Raji (cell line): Measurements from ENCODE around the gene RNF141.

Experiments
- POLR2A ChIP-seq: IDR thresholded peaks from 2 replicates; pipeline ENCODE4 v1.6.1; 2011; ENCODE audit warnings: low read depth, low read length, control low read depth; ENCODE audit not compliant: insufficient read depth

Gene RNF141

DNA sequence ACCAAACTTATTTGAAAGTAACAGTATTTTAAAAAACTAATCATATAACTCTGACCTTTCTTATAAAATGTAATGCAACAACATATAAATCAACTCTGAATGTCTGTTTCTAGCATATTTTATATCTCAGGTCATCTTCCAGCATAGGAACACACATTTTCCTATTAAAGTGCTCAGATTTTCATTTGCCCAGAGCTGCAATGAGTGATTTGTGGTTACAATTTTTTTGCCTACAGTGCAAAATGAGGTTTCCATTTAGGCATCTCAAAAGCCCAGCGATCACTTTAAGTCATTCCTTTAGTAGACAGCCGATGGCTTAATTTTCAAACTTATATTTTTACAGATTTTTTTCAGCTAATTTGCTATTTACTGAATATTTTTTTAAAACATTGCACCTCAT, 26.5 kb upstream of the RNF141 start:
- no peak for TF ChIP-seq POLR2A

- no peak for TF ChIP-seq POLR2A
These were observed 25.4 kb upstream of the RNF141 start for GRCh38 chr11:10566257-10566957.

DNA sequence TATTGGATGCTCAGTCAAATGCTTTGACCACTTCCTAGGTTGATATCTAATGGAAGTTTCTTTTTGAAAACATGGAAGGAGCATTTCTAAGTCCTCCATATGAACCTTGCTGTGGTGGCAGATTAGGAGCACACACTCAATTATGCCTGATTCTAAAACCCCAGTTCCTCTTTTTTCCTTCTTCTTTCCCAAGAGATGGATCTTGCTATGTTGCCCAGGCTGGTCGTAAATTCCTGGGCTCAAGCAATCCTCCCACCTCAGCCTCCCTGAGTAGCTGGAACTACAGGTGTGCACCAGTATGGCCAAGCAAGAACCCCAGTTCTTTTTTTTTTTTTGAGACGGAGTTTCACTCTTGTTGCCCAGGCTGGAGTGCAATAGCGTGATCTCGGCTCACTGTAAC, 24.5 kb upstream of the RNF141 start:
- no peak for TF ChIP-seq POLR2A

GRCh38 chr11:10564696-10565318, 23.8 kb upstream of the RNF141 start:
- TF ChIP-seq POLR2A = no peak

- TF ChIP-seq POLR2A = no peak
These were observed 23.0 kb upstream of the RNF141 start for GRCh38 chr11:10564030-10564429.

DNA sequence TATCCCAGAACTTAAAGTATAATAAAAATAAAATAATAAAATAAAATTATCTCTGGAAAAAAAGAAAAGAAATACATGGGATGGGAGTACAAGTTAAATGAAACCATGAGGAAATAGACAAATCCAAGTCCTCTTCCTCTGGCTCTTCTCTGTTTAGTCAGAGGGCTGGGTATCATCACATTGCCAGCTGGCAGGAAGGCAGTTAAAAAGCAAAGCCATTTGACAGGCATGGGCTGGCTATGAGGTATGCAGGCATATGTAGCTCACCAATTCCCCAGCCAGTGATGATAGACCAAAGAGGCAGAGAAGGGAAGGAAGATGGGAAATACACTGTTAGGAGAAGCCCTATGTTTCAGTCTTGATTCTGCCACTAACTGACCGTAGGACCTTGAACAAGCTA, 21.0 kb upstream of the RNF141 start:
- TF ChIP-seq POLR2A = no peak

DNA sequence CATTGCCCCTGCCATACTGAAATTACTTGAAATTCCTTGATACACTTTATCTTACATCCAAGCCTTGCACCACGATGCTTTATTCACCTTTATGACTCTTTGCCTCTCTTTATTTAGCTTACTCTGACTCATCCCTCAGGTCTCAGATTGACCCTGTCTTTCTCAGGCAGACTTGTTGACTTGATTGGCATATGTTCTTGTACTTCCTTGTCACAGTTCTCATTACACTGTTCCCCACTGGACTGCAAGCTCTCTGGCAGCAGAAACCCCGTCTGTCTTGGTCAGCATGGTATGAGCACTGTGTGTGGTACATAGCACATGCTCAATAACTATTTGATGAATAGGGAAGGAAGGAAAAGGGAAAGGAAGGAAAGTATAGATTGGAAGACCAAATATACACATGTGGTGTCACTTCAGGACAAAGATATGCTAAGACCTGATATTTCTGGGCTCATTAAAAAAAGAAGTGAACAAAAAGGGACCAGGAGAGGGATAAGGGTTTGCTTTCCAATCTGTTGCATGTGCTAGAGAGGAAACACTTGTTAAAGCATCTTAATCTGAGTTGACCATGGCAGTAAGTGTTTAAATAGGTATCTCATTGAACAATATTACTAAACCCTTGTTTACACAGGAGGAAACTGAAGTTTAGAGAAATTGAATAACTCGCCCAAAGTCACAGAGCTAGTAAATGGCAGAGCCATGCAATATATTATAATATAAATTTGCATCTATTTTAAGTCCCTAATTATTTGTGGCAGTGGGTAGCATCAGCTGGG, 20.2 kb upstream of the RNF141 start:
- no peak for TF ChIP-seq POLR2A

DNA sequence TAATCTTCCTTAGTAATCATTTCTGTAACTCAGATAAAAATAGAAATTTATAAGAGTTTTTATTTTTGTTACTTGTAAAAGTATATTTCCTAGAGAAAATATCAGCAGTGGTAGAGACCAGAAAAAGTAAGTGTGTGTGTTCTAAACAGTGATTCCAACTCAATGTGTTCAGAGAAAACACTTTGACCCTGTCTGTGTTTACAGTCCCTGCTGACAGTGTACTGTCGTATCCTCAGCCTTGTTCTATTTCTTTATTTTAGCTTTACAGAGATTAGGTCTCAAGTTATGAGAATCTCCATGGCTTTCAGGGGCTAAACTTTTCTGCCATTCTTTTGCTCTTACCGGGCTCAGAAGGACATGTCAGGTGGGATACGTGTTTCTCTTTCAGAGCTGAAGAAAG, 17.3 kb upstream of the RNF141 start:
- no peak for TF ChIP-seq POLR2A

DNA sequence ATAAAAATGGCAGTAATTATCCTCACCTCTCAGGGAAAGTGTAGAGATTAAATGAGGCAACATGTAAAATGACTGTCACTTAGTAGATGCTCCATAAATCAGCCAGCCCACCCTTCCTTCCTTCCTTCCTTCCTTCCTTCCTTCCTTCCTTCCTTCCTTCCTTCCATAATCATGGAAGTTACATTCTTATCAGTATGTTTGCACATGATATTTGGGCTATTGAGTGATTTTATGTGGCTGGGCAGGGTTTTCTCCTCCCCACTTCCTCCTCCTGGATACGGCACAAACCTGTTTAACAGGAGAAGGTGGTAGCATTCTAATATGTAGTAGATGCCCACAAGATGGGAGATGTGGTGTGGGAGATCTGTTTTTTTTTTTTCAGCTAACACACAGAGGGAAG, 15.6 kb upstream of the RNF141 start:
- no peak for TF ChIP-seq POLR2A

GRCh38 chr11:10551845-10552352, 10.9 kb upstream of the RNF141 start:
- TF ChIP-seq POLR2A = no peak

- TF ChIP-seq POLR2A = no peak
These were observed 10.3 kb upstream of the RNF141 start for GRCh38 chr11:10551290-10551592.

DNA sequence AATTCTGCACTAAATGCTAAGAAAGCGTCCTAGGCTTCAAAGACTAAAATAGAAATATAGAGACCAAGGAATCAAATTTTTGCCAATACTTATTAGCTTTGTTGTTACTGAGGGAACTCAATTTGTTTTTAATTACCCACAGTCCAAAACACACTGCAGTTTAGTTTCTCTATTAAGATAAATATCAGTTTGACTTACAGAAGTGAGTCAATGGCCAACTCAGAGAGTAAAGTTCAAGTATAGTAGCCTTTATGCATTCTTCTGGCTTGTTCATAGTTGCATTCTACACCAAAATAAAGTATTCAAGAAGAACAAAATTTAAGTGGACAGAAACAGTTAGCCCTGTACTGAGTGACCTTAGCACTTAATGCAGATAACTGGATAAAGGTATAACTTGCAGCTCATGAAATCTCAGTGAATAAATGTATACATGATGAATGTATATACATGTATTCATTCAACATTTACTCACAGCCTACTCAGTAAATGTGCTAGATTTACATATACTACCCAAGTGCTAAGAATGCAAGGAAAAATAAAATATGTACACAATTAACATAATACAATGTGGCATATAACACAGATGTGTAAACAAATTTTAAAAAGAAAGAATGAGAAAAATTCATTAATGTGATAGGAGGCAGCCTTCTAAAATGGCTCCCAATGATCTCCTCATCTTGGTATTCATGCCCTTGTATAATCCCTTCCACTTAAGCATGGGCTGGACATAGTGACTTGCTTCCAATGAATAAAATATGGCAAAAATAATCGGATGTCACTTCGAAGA, 9.7 kb upstream of the RNF141 start:
- TF ChIP-seq POLR2A = no peak

- TF ChIP-seq POLR2A = no peak
These were observed 3.8 kb upstream of the RNF141 start for GRCh38 chr11:10544491-10545465.

DNA sequence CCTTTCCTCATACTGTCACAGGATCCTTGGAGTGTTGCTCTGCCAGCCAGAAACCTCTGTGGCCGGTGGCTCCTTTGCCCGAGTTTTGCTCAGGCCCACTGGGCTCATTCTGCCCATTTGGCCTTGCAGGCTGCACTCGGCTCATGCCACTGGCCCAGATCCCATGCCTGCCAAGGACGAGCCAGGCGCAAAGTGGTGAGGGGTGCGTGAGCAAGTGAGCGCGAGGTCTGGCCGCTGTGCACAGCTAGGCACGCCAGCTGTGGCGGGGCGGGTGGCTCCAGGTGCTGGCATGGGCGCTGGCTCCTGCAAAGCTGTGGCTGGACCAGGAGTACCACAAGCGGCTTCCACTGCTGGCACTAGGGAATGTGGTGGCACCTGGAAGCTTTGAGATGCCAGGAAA, 2.8 kb upstream of the RNF141 start:
- no peak for TF ChIP-seq POLR2A
